ENCODE data around the gene LDB2.
"Not testable (repeated sequence)": the region's sequence is repeated elsewhere in the genome, so short reads cannot be mapped to it uniquely, and the experiment has no call there.

The LDB2 gene

GRCh38 chr4:16573739-16574138, 324.7 kb downstream of the LDB2 start:
- no peak for TF ChIP-seq CTCF (IDR thresholded peaks at IDR 0.05; ENCODE audit: borderline replicate concordance, control extremely low read depth, extremely low read depth, insufficient read depth, missing control alignments)
- in situ Hi-C loops (cut with MboI; ENCODE audit: low sequenced_read_pairs, unreplicated experiment), result no loop called here
- no peak for DNase-seq (ENCODE audit: low spot score)

- no peak for TF ChIP-seq CTCF (IDR thresholded peaks at IDR 0.05; ENCODE audit: borderline replicate concordance, control extremely low read depth, extremely low read depth, insufficient read depth, missing control alignments)
- in situ Hi-C loops (cut with MboI; ENCODE audit: low sequenced_read_pairs, unreplicated experiment), result no loop called here
These were observed 325.2 kb downstream of the LDB2 start for GRCh38 chr4:16573206-16573605.

GRCh38 chr4:16572631-16573030, 325.8 kb downstream of the LDB2 start:
- TF ChIP-seq CTCF (IDR thresholded peaks at IDR 0.05; ENCODE audit: borderline replicate concordance, control extremely low read depth, extremely low read depth, insufficient read depth, missing control alignments), result no peak
- in situ Hi-C loops (cut with MboI; ENCODE audit: low sequenced_read_pairs, unreplicated experiment), result no loop called here
- no peak for DNase-seq (ENCODE audit: low spot score)

More at GRCh38 chr4:16573206-16573605, 325.2 kb downstream of the LDB2 start:
- DNase-seq (ENCODE audit: low spot score), result no peak

GRCh38 chr4:16572161-16572560, 326.3 kb downstream of the LDB2 start:
- no peak for DNase-seq (ENCODE audit: low spot score)
- in situ Hi-C loops (cut with MboI; ENCODE audit: low sequenced_read_pairs, unreplicated experiment), result no loop called here
- TF ChIP-seq CTCF (IDR thresholded peaks at IDR 0.05; ENCODE audit: borderline replicate concordance, control extremely low read depth, extremely low read depth, insufficient read depth, missing control alignments), result no peak

GRCh38 chr4:16569790-16570189, 328.7 kb downstream of the LDB2 start:
- no peak for TF ChIP-seq CTCF (IDR thresholded peaks at IDR 0.05; ENCODE audit: borderline replicate concordance, control extremely low read depth, extremely low read depth, insufficient read depth, missing control alignments)
- in situ Hi-C loops (cut with MboI; ENCODE audit: low sequenced_read_pairs, unreplicated experiment), result no loop called here

GRCh38 chr4:16557316-16557715, 341.1 kb downstream of the LDB2 start:
- DNase-seq (ENCODE audit: low spot score); in situ Hi-C loops (cut with MboI; ENCODE audit: low sequenced_read_pairs, unreplicated experiment): not testable (repeated sequence)

More at GRCh38 chr4:16569790-16570189, 328.7 kb downstream of the LDB2 start:
- no peak for DNase-seq (ENCODE audit: low spot score)

- in situ Hi-C loops (cut with MboI; ENCODE audit: low sequenced_read_pairs, unreplicated experiment), result no loop called here
- no peak for DNase-seq (ENCODE audit: low spot score)
- TF ChIP-seq CTCF (IDR thresholded peaks at IDR 0.05; ENCODE audit: borderline replicate concordance, control extremely low read depth, extremely low read depth, insufficient read depth, missing control alignments), result no peak
These were observed 343.3 kb downstream of the LDB2 start for GRCh38 chr4:16555156-16555555.

Measured in GM13976 (cell line).